Glutamatergic neuron (in vitro differentiated cells): ENCODE measurements around the gene FXYD5. TPM values are rescaled to one million over a fixed set of nuclear protein-coding genes. Genes with fewer than 3 reads are reported as not detected.
"Not testable (repeated sequence)": the region's sequence is repeated elsewhere in the genome, so short reads cannot be mapped to it uniquely, and the experiment has no call there.

ENCODE experiments used
- DNase-seq: peaks from one replicate; pipeline ENCODE4 v3.0.0; 2022
- H3K27ac Mint-ChIP-seq: one replicate; pipeline ENCODE4 v1.8.0; 2020; ENCODE audit warnings: mild to moderate bottlenecking, mixed read lengths, inconsistent platforms; ENCODE audit not compliant: unreplicated experiment
- H3K27me3 Mint-ChIP-seq: one replicate; pipeline ENCODE4 v1.8.0; 2020; ENCODE audit warnings: mild to moderate bottlenecking, moderate library complexity, mixed read lengths, inconsistent platforms; ENCODE audit not compliant: unreplicated experiment
- H3K36me3 Mint-ChIP-seq: one replicate; pipeline ENCODE4 v1.8.0; 2020; ENCODE audit warnings: mild to moderate bottlenecking, mixed read lengths, inconsistent platforms; ENCODE audit not compliant: unreplicated experiment
- H3K4me1 Mint-ChIP-seq: one replicate; pipeline ENCODE4 v1.8.0; 2020; ENCODE audit warnings: mild to moderate bottlenecking, low read depth, mixed read lengths, inconsistent platforms; ENCODE audit not compliant: unreplicated experiment
- H3K4me3 Mint-ChIP-seq: one replicate; pipeline ENCODE4 v1.8.0; 2020; ENCODE audit warnings: mild to moderate bottlenecking, mixed read lengths, inconsistent platforms; ENCODE audit not compliant: unreplicated experiment
- H3K9me3 Mint-ChIP-seq: one replicate; pipeline ENCODE4 v1.8.0; 2020; ENCODE audit warnings: mild to moderate bottlenecking, moderate library complexity, mixed read lengths, inconsistent platforms; ENCODE audit not compliant: unreplicated experiment
- total RNA-seq: library from RNA; stranded (reverse); fragmentation: NEBNext Ultra II Directional; extraction: Animal tissue kit (Norgen Biotek cat#: 25700); gene quantifications from one replicate; pipeline ENCODE4 v1.2.1, GENCODE V29; 2021; ENCODE audit not compliant: unreplicated experiment
- TF ChIP-seq, protein P1 (sequence below): fragments of 200-600 bp; sonication (generic); IDR thresholded peaks from one replicate; pipeline ENCODE4 v1.5.0; 2021; ENCODE audit not compliant: partially characterized antibody, unreplicated experiment

FXYD5 gene
- total RNA-seq, 1 donor from 2014 or later = 5.3 TPM

DNA sequence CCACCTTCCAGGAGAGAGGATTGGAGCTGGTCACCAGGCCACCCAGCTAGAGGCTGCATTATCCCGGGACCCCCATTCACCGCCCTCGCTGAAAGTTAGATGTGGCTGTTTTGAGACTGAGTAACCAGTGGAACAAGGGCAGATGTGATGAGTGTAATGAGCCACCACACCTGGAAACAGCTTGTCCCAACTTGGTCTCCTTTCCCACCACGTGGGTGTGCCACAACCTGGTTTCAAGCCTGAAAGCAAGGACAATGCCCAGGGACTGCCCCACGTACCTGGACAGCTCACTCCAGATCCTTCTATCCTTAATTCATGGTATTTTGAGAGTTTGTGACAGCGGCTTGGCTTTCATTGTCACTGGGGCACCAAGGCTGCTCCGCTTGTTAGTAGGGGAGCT lies 26.7 kb upstream of the FXYD5 start:
- no peak overlapping the region for H3K4me3 Mint-ChIP-seq
- H3K4me1 Mint-ChIP-seq = peaks cover 5% of the 10 kb centered on the region
- peaks cover 5% of the 10 kb centered on the region for H3K9me3 Mint-ChIP-seq
- H3K36me3 Mint-ChIP-seq = peaks cover 4% of the 10 kb centered on the region
- H3K27me3 Mint-ChIP-seq = peaks cover 10% of the 10 kb centered on the region
- H3K27ac Mint-ChIP-seq = no peak overlapping the region
- no peak for DNase-seq
- TF ChIP-seq, protein P1, sequence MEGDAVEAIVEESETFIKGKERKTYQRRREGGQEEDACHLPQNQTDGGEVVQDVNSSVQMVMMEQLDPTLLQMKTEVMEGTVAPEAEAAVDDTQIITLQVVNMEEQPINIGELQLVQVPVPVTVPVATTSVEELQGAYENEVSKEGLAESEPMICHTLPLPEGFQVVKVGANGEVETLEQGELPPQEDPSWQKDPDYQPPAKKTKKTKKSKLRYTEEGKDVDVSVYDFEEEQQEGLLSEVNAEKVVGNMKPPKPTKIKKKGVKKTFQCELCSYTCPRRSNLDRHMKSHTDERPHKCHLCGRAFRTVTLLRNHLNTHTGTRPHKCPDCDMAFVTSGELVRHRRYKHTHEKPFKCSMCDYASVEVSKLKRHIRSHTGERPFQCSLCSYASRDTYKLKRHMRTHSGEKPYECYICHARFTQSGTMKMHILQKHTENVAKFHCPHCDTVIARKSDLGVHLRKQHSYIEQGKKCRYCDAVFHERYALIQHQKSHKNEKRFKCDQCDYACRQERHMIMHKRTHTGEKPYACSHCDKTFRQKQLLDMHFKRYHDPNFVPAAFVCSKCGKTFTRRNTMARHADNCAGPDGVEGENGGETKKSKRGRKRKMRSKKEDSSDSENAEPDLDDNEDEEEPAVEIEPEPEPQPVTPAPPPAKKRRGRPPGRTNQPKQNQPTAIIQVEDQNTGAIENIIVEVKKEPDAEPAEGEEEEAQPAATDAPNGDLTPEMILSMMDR = no peak

DNA sequence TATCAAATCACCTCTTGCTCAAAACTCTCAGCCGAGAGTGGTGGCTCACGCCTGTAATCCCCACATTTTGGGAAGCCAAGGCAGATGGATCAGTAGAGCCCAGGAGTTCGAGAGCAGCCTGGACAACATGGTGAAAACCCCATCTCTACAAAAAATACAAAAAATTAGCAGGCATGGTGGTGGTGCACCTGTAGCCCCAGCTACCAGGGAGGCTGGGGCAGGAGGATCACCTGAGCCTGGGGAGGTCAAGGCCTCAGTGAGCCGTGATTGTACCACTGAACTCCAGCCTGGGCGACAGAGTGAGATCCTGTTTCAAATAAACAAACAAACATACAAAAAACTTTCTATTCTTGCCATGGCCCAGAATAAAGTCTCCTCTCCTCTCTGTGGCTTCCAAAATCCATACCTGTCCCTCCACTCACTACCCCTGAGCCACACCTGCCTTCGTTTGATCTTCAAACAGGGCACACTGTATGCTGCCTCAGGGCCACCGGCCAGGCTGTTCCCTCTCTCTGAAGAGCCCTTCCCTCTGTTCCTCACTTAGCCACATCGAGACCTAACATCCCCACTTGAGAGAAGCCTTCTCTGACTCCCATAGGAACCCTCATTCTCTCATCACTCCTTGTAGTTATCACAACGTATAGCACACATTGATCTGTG lies 26.0 kb upstream of the FXYD5 start:
- H3K27ac Mint-ChIP-seq = no peak overlapping the region
- H3K36me3 Mint-ChIP-seq = peaks cover 4% of the 10 kb centered on the region
- H3K4me3 Mint-ChIP-seq = no peak overlapping the region
- no peak for DNase-seq
- H3K27me3 Mint-ChIP-seq = peaks cover 10% of the 10 kb centered on the region
- H3K9me3 Mint-ChIP-seq = peaks cover 5% of the 10 kb centered on the region
- TF ChIP-seq, protein P1 = no peak
- peaks cover 5% of the 10 kb centered on the region for H3K4me1 Mint-ChIP-seq

DNA sequence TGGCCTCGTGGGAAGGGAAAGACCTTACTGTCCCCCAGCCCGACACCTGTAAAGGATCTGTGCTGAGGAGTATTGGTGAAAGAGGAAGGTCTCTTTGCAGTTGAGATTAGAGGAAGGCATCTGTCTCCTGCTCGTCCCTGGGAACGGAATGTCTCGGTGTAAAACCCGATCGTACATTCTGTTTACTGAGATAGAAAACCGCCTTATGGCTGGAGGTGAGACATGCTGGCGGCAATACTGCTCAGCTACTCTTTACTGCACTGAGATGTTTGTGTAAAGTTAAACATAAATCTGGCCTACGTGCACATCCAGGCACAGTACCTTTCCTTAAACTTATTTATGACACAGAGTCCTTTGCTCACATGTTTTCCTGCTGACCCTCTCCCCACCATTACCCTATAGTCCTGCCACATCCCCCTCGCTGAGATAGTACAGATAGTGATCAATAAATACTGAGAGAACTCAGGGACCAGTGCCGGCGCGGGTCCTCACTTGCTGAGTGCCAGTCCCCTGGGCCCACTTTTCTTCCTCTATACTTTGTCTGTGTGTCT lies 24.7 kb upstream of the FXYD5 start:
- not testable (repeated sequence) for H3K4me1 Mint-ChIP-seq, H3K36me3 Mint-ChIP-seq, H3K4me3 Mint-ChIP-seq, H3K9me3 Mint-ChIP-seq, DNase-seq
- Mint-ChIP-seq H3K27me3 (peaks cover 11% of the 10 kb centered on the region), H3K27ac (peak overlapping the region; percentile 49)

DNA sequence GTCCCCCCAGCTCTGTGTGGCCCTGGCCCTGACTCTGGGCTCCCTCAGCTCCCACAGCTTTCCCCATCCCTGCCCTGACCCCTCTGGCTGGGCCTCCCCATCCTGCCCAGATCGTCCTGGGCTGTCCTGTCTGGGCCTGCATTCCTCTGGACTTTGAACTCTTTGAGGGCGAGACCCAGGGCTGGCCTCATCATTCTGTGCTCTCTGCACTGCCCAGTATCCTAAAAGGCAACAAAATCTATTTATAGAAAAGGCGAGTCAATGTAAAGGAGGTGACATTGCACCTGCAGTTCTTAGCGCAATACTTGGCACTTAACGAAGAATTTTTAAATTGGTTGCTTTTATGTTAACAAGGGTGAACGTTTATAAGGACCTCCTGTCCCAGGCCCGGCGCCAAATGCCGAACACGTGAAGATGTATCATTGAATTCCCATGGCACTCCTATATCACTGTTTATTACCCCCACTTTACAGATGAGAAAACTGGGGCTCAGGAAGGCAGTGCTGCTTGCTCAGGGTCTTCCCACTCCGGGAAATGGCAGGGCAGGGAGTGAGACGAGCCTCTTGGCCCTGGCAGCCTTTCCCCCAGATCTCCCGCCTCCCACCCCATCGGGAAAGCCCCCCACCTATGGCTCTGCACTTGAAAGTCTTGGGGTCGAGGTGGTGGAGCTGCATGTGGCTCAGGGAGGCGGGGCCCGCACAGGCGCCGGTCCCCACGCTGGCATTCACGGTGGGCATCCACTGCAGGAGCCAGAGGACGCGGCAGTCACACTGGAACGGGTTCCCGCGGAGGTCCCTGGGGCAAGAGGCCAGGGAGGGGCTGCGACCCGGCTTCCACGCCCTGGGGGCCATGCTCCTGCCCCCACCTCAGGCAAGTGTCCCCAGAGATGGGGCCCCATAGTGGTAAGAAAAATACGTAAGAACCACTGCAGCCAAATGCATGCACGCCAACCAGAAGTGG lies 23.5 kb upstream of the FXYD5 start:
- Mint-ChIP-seq H3K9me3 (peaks cover 6% of the 10 kb centered on the region), H3K27ac (no peak overlapping the region), H3K4me3 (no peak overlapping the region), H3K36me3 (peaks cover 9% of the 10 kb centered on the region), H3K27me3 (peaks cover 12% of the 10 kb centered on the region), H3K4me1 (peaks cover 7% of the 10 kb centered on the region)
- TF ChIP-seq, protein P1 = no peak
- DNase-seq = no peak

DNA sequence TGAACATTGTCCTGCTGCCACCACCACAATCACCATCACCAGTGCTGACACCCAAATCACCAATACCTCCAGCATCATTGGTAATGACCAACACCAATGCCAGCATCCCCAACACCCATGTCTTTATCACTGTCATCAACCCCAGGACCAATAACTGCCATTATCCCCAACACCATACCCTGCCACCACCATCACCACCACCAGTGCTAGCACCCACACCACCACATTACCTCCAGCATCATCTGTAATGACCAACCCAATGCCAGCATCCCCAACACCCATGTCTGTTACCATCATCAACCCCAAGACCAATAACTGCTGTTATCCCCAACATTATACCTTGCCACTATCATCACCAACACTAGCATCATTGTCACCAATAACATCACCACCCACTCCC lies 22.3 kb upstream of the FXYD5 start:
- TF ChIP-seq, protein P1 = no peak
- H3K4me1 Mint-ChIP-seq = peaks cover 7% of the 10 kb centered on the region
- H3K9me3 Mint-ChIP-seq = peaks cover 6% of the 10 kb centered on the region
- H3K4me3 Mint-ChIP-seq = no peak overlapping the region
- H3K27me3 Mint-ChIP-seq = peaks cover 10% of the 10 kb centered on the region
- H3K27ac Mint-ChIP-seq = peak overlapping the region; percentile 2
- no peak for DNase-seq
- H3K36me3 Mint-ChIP-seq = peaks cover 9% of the 10 kb centered on the region
